ENCODE data around the gene GPR132.

- no peak for TF ChIP-seq CTCF (IDR thresholded peaks at IDR 0.05; ENCODE audit: low read length)
- no peak for TF ChIP-seq EZH2 (IDR thresholded peaks at IDR 0.05; ENCODE audit: borderline replicate concordance, low read length)
These were observed 31.1 kb upstream of the GPR132 start for GRCh38 chr14:105096206-105096875.

Measured in OCI-LY1 (cell line).